Ascending aorta (tissue), 2 donors: Measurements from ENCODE around the gene HLA-DMA. TPM values are rescaled to one million over a fixed set of nuclear protein-coding genes. Genes with fewer than 3 reads are reported as not detected.

ENCODE experiments used
- DNase-seq, 2 donors: peaks; one replicate each; pipeline ENCODE4 v3.0.0-alpha.2; 2019; ENCODE audit warnings: low spot score in 2 of 2
- H3K27ac ChIP-seq, 2 donors: fragments of 200-600 bp; sonication (generic); one replicate each; pipeline ENCODE4 v1.5.1; 2016 to 2017; ENCODE audit warnings: mild to moderate bottlenecking in 1 of 2
- H3K27me3 ChIP-seq: fragments of 200-600 bp; sonication (generic); one replicate; pipeline ENCODE4 v1.5.1; 2017
- H3K36me3 ChIP-seq, 2 donors: fragments of 200-600 bp; sonication (generic); one replicate each; pipeline ENCODE4 v1.5.1; 2016
- H3K4me1 ChIP-seq, 2 donors: fragments of 200-600 bp; sonication (generic); one replicate each; pipeline ENCODE4 v1.5.1; 2016 to 2017; ENCODE audit warnings: mild to moderate bottlenecking in 1 of 2
- H3K4me3 ChIP-seq, 2 donors: fragments of 200-600 bp; sonication (generic); one replicate each; pipeline ENCODE4 v1.5.1; 2016 to 2017; ENCODE audit warnings: mild to moderate bottlenecking in 1 of 2
- H3K9me3 ChIP-seq, 2 donors: fragments of 200-600 bp; sonication (generic); one replicate each; pipeline ENCODE4 v1.5.1; 2016
- CTCF ChIP-seq, 3 experiments: fragments of 200-600 bp in 2 of 3; fragments of 450-650 bp in 1 of 3; sonication (generic) in 2 of 3; IDR thresholded peaks; one replicate each; pipeline ENCODE4 v1.5.1; 2016 to 2019; ENCODE audit warnings: antibody characterized with exemption in 3 of 3, mild to moderate bottlenecking in 1 of 3, moderate library complexity in 1 of 3
- intact Hi-C: fragments of 100-400 bp; cut with DNase I; formaldehyde crosslinking; loops from one replicate; pipeline ENCODE4 v1.15.1; 2023
- total RNA-seq: library from RNA; depleted of rRNA; stranded (reverse); fragments of >200 nt; gene quantifications from one replicate; pipeline ENCODE4 v1.1.0, GENCODE V29; 2016

The HLA-DMA gene
- total RNA-seq, 1 donor from 2014 or later, result 28.0 TPM

GRCh38 chr6:32950010-32950409 is 2.9 kb downstream of the HLA-DMA start:
- peaks cover 0 to 2% of the 10 kb centered on the region in 2 donors for H3K4me1 ChIP-seq

GRCh38 chr6:32949113-32949512 is 3.8 kb downstream of the HLA-DMA start:
- Histone ChIP-seq H3K36me3 (no peaks in the 10 kb centered on the region), H3K27me3 (no peaks in the 10 kb centered on the region), H3K27ac (no peak overlapping the region), H3K9me3 (peaks cover 0 to 6% of the 10 kb centered on the region in 2 donors), H3K4me3 (no peak overlapping the region), H3K4me1 (peaks cover 0 to 2% of the 10 kb centered on the region in 2 donors)
- DNase-seq, result no peak
- TF ChIP-seq CTCF (IDR thresholded peaks at IDR 0.05), result no peak
- intact Hi-C loops, result no loop called here

More at GRCh38 chr6:32950010-32950409, 2.9 kb downstream of the HLA-DMA start:
- DNase-seq, result no peak
- no peak for TF ChIP-seq CTCF (IDR thresholded peaks at IDR 0.05)
- Histone ChIP-seq H3K27me3 (no peaks in the 10 kb centered on the region), H3K36me3 (no peaks in the 10 kb centered on the region), H3K4me3 (no peak overlapping the region), H3K27ac (no peak overlapping the region), H3K9me3 (peaks cover 0 to 6% of the 10 kb centered on the region in 2 donors)
- intact Hi-C loops, result no loop called here

- H3K4me3 ChIP-seq, result no peak overlapping the region
- intact Hi-C loops, result no loop called here
- no peaks in the 10 kb centered on the region for H3K36me3 ChIP-seq
- peak in 1 of 3 experiments; percentile 17 for TF ChIP-seq CTCF (IDR thresholded peaks at IDR 0.05)
- H3K27me3 ChIP-seq, result no peaks in the 10 kb centered on the region
- H3K4me1 ChIP-seq, result peaks cover 0 to 2% of the 10 kb centered on the region in 2 donors
- peaks cover 0 to 6% of the 10 kb centered on the region in 2 donors for H3K9me3 ChIP-seq
- H3K27ac ChIP-seq, result no peak overlapping the region
- no peak for DNase-seq
Observed at GRCh38 chr6:32947552-32948465, 5.1 kb downstream of the HLA-DMA start.

- TF ChIP-seq CTCF (IDR thresholded peaks at IDR 0.05), result no peak
- no peaks in the 10 kb centered on the region for H3K4me1 ChIP-seq
- no peaks in the 10 kb centered on the region for H3K36me3 ChIP-seq
- H3K27ac ChIP-seq, result no peak overlapping the region
- peaks cover 0 to 6% of the 10 kb centered on the region in 2 donors for H3K9me3 ChIP-seq
- no peak overlapping the region for H3K4me3 ChIP-seq
- no peak for DNase-seq
- intact Hi-C loops, result no loop called here
- no peaks in the 10 kb centered on the region for H3K27me3 ChIP-seq
Observed at GRCh38 chr6:32946893-32947292, 6.0 kb downstream of the HLA-DMA start.

GRCh38 chr6:32945953-32946352 is 6.9 kb downstream of the HLA-DMA start:
- H3K4me3 ChIP-seq, result no peak overlapping the region
- H3K27me3 ChIP-seq, result no peaks in the 10 kb centered on the region
- H3K9me3 ChIP-seq, result peaks cover 0 to 6% of the 10 kb centered on the region in 2 donors
- intact Hi-C loops, result no loop called here
- TF ChIP-seq CTCF (IDR thresholded peaks at IDR 0.05), result no peak
- no peaks in the 10 kb centered on the region for H3K4me1 ChIP-seq
- DNase-seq, result no peak
- no peak overlapping the region for H3K27ac ChIP-seq
- no peaks in the 10 kb centered on the region for H3K36me3 ChIP-seq
